Activated CD4-positive, alpha-beta memory T cell treated with anti-CD3 and anti-CD28 coated beads, Interleukin-2, amount 10 ng/mL, durations not matched to agents 7 days and 5 days (primary cell): ENCODE measurements around the gene C1QTNF8. TPM values are rescaled to one million over a fixed set of nuclear protein-coding genes. Genes with fewer than 3 reads are reported as not detected.

Source experiments
- CTCF ChIA-PET: fragments of 350-600 bp; sonication (Branson Sonifier 250); formaldehyde crosslinking; loops from one replicate; lab custom pipeline; 2021; ENCODE audit warnings: antibody characterized with exemption, inconsistent platforms; lab: Charles Lee
- POLR2A ChIA-PET: fragments of 350-600 bp; sonication (Branson Sonifier 250); formaldehyde crosslinking; loops from one replicate; lab custom pipeline; 2021; ENCODE audit warnings: antibody characterized with exemption; lab: Charles Lee
- DNase-seq: peaks from one replicate; pipeline ENCODE4 v3.0.0-alpha.2; 2020
- H3K27ac Mint-ChIP-seq: one replicate; pipeline ENCODE4 v1.8.0; 2021; ENCODE audit warnings: mild to moderate bottlenecking, mixed read lengths
- H3K27me3 Mint-ChIP-seq: one replicate; pipeline ENCODE4 v1.8.0; 2021; ENCODE audit warnings: mixed read lengths
- H3K36me3 Mint-ChIP-seq: one replicate; pipeline ENCODE4 v1.8.0; 2021; ENCODE audit warnings: low read depth, mixed read lengths
- H3K4me1 Mint-ChIP-seq: one replicate; pipeline ENCODE4 v1.8.0; 2021; ENCODE audit warnings: mixed read lengths
- H3K4me3 Mint-ChIP-seq: one replicate; pipeline ENCODE4 v1.8.0; 2021; ENCODE audit warnings: mild to moderate bottlenecking, mixed read lengths
- H3K9me3 Mint-ChIP-seq: one replicate; pipeline ENCODE4 v1.8.0; 2021; ENCODE audit warnings: mixed read lengths
- total RNA-seq, 2 experiments: library from RNA; stranded (reverse); gene quantifications; one replicate each; pipeline ENCODE4 v1.2.3, GENCODE V29; 2021

C1QTNF8 gene
- total RNA-seq, 2 experiments from 2014 or later = not detected

DNA sequence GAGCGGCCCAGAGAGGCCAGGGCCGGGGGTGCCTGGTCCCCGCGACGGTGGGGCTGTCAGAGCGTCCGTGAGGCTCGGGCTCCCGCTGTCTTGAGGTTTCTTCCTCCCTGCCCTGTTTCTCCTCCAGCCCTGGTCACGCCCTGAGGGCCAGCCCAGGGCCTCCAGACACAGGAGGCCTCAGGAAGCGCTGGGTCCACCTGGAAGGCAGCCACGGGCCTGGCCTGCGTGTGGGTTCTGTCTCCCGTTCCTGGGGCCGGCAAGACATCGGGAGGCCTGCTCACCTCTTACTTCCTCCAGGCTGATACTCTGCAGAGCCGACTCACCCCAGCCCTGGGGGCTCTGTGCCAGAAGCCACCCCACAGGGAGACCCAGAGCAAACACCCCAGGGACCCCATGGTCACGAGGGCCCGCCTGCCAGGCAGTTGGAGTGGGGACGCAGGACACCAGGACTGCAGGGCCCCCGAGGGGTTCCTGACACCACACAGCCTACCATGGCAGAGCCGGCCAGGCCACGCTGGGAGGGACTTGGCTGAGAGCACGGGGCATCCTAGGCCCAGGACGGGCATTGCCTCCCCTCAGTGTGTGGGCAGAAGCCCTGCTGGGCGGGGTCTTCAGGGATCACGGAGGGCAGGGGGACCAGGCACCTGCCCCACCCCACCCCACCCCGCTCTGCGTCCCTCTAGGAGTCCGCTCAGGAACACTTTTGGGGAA is 37.9 kb upstream of the C1QTNF8 start:
- ChIA-PET CTCF (no interaction called here), POLR2A (no interaction called here)
- no peak overlapping the region for H3K27ac Mint-ChIP-seq
- no peaks in the 10 kb centered on the region for H3K9me3 Mint-ChIP-seq
- H3K4me3 Mint-ChIP-seq = no peak overlapping the region
- H3K4me1 Mint-ChIP-seq = no peaks in the 10 kb centered on the region
- no peak for DNase-seq
- H3K27me3 Mint-ChIP-seq = no peaks in the 10 kb centered on the region
- no peaks in the 10 kb centered on the region for H3K36me3 Mint-ChIP-seq

DNA sequence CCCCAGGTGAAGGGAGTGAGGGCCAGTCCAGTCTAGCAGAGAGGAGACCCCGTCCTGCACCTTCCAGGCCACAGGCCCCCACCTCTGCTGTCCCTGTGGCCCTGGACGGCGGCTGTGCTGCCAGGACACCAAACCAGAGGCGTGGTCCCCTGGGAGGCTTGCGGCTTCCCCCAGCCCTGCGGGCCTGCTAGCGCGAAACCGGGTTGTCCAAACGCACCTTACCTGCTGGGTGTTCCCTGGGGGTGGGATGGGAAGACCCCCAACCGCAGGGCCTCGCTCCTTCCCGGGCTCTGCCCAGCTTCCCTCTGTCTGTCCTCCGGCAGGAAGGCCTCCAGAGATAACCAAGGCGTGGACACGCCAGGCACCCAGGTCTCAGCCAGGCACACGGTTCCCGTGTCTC is 37.2 kb upstream of the C1QTNF8 start:
- DNase-seq = no peak
- Mint-ChIP-seq H3K36me3 (no peaks in the 10 kb centered on the region), H3K4me1 (no peaks in the 10 kb centered on the region), H3K4me3 (no peak overlapping the region), H3K27ac (no peak overlapping the region), H3K27me3 (no peaks in the 10 kb centered on the region), H3K9me3 (no peaks in the 10 kb centered on the region)
- ChIA-PET CTCF (no interaction called here), POLR2A (no interaction called here)

DNA sequence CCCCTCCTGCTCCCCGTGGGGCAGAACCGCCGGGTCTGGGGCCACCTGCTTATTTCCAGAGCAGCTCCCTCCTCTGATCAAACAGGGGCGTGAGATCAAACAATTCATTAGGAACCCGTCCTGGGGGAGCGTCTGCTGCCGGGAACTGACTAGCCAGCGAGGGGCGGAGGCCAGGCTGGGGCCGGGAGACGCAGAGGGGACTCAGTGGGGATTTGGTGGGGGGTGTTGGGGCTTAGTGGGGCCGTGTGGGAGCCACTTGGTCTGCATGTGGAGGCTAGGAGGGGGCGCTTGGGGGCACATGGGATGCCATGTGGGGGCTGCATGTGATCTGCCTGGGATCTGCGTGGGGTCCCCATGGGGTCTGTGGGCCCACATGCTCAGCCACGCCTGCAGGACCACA is 36.4 kb upstream of the C1QTNF8 start:
- DNase-seq = no peak
- no peaks in the 10 kb centered on the region for H3K36me3 Mint-ChIP-seq
- H3K4me3 Mint-ChIP-seq = no peak overlapping the region
- no peak overlapping the region for H3K27ac Mint-ChIP-seq
- ChIA-PET POLR2A (no interaction called here), CTCF (no interaction called here)
- H3K9me3 Mint-ChIP-seq = no peaks in the 10 kb centered on the region
- no peaks in the 10 kb centered on the region for H3K27me3 Mint-ChIP-seq
- H3K4me1 Mint-ChIP-seq = no peaks in the 10 kb centered on the region

DNA sequence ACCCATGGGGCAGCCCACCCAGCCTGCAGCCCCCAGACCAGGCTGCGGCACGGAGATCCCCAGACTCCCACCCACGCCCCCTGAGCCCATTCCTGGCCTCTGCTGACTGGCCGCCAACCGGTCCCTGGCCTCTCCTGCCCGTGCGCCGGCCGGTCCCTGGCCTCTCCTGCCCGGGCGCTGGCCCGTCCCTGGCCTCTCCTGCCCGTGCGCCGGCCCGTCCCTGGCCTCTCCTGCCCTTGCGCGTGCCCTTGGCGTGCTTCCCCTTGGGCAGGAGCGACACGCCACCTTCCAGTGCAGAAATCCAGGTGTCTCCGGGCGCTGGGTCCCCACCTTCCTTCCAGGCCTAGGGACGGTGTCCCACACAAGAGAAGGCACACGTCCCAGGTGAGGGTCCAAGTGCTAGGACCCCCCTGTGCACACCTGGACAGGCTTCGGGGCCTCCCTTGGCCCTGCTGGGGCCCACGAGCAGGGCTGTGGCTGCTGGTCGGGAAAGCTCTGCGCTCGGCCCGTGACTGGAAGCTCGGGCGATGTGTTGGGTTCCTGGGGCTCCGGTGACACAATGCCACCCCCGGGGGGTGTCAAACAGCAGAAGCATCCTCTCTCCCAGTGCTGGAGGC is 35.4 kb upstream of the C1QTNF8 start:
- ChIA-PET POLR2A (no interaction called here), CTCF (no interaction called here)
- Mint-ChIP-seq H3K27ac (no peak overlapping the region), H3K4me1 (no peaks in the 10 kb centered on the region), H3K9me3 (no peaks in the 10 kb centered on the region), H3K27me3 (no peaks in the 10 kb centered on the region), H3K4me3 (no peak overlapping the region), H3K36me3 (no peaks in the 10 kb centered on the region)
- no peak for DNase-seq

DNA sequence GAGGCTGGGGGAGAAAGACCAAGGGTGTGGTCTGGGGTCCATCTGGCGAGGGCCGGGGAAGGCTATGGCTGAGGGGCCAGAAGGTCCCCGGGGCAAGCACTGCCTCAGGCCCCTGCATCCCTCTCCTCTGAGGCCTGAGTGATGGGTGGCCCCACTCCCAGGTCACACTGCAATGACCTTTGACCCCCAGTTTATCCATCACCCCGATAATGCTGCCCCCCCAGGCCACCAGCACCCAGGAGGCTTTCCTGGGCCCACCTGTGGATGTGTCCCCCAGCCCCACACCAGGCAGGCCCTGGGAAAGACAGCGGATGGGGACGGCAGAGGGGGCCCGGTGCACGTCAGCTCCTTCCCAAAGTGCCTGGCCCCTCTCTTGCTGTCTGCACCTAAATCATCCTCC is 34.3 kb upstream of the C1QTNF8 start:
- Mint-ChIP-seq H3K4me1 (no peaks in the 10 kb centered on the region), H3K27ac (no peak overlapping the region), H3K9me3 (no peaks in the 10 kb centered on the region)

DNA sequence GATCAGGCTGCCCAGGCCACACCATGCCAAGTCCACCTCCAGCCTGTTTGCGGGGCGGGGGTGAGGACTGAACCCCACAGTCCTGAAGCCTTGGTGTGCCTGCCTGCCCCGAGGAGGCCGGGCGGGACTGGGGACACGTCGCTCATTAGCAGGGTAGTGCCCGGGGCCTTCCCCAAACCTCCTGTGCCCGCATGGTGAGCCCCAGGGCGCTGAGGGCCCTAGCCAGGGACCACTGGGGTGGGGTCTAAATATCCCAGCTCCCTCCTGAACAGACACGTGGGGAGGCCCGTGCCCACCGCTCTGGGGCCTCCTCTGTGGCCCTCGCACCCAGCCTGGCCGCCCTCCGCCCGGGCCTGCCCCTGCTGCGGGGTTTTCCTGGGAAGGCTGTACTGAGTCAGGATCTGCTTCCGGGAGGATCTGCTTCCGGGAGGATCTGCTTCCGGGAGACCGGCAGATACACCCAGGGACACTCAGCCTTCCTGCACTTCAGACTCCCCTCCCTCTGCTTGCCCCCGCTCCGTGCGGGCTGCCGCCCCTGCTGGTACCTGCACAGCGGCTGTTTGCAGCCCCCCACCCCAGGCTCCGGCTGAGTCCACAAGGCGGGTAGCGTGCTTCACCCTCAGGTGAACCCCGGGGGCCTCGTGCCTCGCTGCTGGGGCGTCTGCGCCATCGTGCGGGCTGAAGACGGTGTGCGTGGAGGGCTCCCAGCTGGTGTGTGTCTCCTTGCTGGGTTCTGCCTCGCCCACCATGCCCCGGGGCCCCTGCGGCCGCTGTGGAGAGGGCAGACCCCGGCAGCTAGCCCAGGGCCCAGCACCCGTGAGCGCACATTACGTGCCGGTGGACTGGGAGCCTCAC is 33.3 kb upstream of the C1QTNF8 start:
- DNase-seq = no peak
- Mint-ChIP-seq H3K4me3 (no peak overlapping the region), H3K4me1 (no peaks in the 10 kb centered on the region), H3K27ac (no peak overlapping the region), H3K27me3 (no peaks in the 10 kb centered on the region), H3K9me3 (no peaks in the 10 kb centered on the region), H3K36me3 (no peaks in the 10 kb centered on the region)
- ChIA-PET CTCF (no interaction called here), POLR2A (no interaction called here)

More for the DNA sequence above, 34.3 kb upstream of the C1QTNF8 start:
- ChIA-PET CTCF (no interaction called here), POLR2A (no interaction called here)
- no peak for DNase-seq
- Mint-ChIP-seq H3K36me3 (no peaks in the 10 kb centered on the region), H3K4me3 (no peak overlapping the region), H3K27me3 (no peaks in the 10 kb centered on the region)

DNA sequence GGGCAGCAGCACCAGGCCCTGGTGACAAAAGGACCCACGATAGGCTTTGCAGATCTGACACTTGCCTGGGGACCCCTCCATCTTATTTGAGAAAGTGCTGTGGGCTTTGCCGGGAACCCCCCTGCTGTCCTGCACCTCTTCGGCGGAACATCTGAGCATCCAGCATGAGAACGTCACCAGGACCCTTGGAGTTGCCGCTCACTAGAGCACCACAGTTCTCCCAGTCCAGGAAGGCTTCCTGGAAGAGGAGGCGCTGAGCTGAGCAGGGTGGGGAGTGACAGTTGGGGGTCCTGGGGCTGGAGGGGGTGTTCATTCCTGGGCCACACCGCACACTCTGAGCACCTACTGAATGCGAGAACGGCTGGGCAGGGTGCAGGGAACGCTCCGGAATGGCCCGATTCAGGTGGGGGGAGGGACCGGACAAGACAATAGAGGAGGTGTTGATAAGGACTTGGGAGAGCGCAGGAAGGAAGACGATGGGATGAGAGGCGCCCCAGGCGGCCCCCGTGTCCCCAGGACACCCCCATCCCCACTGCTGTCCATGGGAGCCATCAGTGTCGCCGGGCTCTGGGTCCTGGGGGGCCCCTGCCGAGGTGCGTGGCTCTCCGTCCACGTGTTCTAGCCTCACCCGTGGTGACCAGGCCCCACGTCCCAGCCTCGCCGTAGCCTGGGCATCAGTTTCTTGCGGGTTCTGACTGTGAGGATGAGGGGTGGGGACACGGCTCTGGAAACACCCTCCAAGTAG is 32.1 kb upstream of the C1QTNF8 start:
- Mint-ChIP-seq H3K36me3 (no peaks in the 10 kb centered on the region), H3K4me3 (no peak overlapping the region), H3K9me3 (no peaks in the 10 kb centered on the region), H3K4me1 (no peaks in the 10 kb centered on the region), H3K27ac (no peak overlapping the region), H3K27me3 (no peaks in the 10 kb centered on the region)
- CTCF ChIA-PET = no interaction called here
- no peak for DNase-seq
- POLR2A ChIA-PET = no interaction called here

DNA sequence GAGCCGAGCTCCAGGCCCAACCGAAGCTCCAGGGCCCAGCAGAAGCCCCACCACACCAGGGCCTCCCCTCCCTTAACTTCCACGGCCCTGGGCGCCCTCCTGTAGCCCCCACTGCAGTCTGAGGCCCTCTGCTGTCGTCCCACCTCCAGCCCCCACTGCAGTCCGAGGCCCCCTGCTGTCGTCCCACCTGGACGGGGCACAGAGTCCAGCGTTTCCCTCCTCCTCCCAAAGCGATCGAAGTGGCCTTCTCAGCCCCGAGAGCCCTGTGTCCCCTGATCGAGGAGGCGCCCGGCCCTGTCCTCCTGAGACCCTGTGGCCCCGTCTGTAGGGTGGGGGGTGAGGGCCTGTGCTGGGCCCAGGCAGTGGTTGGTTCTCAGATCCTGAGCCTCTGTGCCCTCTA is 31.1 kb upstream of the C1QTNF8 start:
- Mint-ChIP-seq H3K4me1 (no peaks in the 10 kb centered on the region), H3K27ac (no peak overlapping the region), H3K9me3 (no peaks in the 10 kb centered on the region), H3K4me3 (no peak overlapping the region), H3K36me3 (no peaks in the 10 kb centered on the region), H3K27me3 (no peaks in the 10 kb centered on the region)
- ChIA-PET POLR2A (no interaction called here), CTCF (no interaction called here)
- DNase-seq = no peak

DNA sequence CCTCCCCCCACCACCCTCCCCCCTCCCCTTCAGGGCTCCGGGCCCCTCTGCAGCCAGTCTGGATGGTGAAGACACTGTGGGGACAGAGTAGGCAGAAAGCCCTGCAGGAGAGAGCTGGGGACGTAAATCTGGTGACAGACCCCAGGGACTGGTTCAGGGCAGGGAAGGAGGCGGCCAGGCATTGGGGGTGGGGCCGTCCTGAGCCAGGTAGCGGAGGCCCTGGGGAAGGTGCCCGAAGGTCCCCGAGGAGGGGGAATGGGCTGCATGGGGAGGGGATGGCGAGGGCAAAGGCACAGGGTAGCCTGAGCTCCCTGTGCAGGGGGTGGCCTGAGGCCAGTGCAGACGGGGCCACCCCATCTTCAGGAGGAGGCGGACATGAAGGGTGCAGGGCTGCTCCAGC is 30.5 kb upstream of the C1QTNF8 start:
- Mint-ChIP-seq H3K9me3 (no peaks in the 10 kb centered on the region), H3K27me3 (no peaks in the 10 kb centered on the region), H3K4me1 (no peaks in the 10 kb centered on the region), H3K27ac (no peak overlapping the region), H3K36me3 (no peaks in the 10 kb centered on the region), H3K4me3 (no peak overlapping the region)
- POLR2A ChIA-PET = no interaction called here
- CTCF ChIA-PET = no interaction called here
- no peak for DNase-seq

DNA sequence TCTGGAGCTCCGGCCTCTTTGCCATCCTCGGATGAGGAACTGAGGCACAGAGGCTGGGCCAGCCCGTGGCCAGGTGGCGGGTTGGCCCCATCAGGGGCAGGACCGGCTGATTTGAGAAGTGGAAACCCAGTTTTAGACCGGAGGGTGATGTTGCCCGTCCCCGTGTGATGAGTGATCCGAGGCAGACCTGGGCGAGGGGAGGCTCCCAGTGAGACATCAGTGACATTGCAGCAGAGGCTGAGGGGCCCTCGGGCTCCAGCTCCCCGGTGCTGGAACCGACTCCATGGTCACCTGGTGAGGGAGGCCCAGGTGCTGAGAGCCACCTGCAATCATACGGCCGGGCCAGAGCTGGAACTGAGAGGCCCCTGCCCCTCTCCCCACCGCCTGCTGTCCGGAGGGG is 30.0 kb upstream of the C1QTNF8 start:
- ChIA-PET POLR2A (no interaction called here), CTCF (no interaction called here)
- no peaks in the 10 kb centered on the region for H3K27me3 Mint-ChIP-seq
- no peak overlapping the region for H3K4me3 Mint-ChIP-seq
- H3K27ac Mint-ChIP-seq = no peak overlapping the region
- H3K9me3 Mint-ChIP-seq = no peaks in the 10 kb centered on the region
- DNase-seq = no peak
- no peaks in the 10 kb centered on the region for H3K36me3 Mint-ChIP-seq
- no peaks in the 10 kb centered on the region for H3K4me1 Mint-ChIP-seq

DNA sequence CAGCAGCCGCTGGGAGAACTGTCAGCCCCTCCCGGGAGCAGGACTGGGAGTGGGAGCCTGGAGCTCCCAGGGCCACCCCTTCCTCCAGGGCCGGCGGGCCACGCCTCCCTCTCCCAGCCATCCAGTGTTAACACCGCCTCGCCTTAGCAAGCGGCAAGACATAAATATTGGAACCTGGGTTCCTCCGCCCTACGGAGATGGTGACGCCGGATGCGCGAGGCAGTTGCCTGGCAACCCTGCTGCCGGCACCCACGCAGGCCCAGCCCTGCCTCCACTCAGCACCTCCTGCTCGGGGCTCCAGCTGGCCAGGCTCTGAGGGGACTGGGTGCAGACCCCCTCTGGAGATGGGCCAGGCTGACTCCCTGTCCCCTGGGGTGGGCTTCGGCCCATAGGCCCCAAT is 29.4 kb upstream of the C1QTNF8 start:
- CTCF ChIA-PET = no interaction called here
- no peak overlapping the region for H3K4me3 Mint-ChIP-seq
- no peak overlapping the region for H3K27ac Mint-ChIP-seq
- DNase-seq = no peak
- H3K9me3 Mint-ChIP-seq = no peaks in the 10 kb centered on the region
- H3K27me3 Mint-ChIP-seq = no peaks in the 10 kb centered on the region
- H3K4me1 Mint-ChIP-seq = no peaks in the 10 kb centered on the region
- POLR2A ChIA-PET = no interaction called here
- H3K36me3 Mint-ChIP-seq = no peaks in the 10 kb centered on the region

DNA sequence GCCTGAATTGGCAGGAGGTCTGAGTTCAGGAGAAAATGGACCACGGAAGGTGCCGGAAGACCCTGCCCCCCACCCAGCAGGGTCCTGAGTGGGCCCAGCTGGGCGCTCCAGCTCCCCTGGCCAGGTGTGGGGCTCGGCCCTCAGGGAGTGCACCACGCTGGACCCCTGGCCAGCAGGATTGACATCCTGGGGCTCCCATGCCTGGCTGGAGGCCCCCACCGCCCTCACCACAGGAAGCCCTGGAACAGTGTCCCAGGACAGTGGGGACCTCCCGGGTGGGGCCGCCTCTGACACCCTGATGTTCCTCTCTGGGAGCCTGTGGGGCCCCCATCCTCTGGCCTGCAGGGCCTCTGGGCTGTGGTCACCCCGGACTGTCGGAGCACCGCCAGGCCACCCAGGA is 28.8 kb upstream of the C1QTNF8 start:
- Mint-ChIP-seq H3K27me3 (no peaks in the 10 kb centered on the region), H3K4me3 (no peak overlapping the region), H3K9me3 (no peaks in the 10 kb centered on the region), H3K36me3 (no peaks in the 10 kb centered on the region), H3K27ac (no peak overlapping the region), H3K4me1 (no peaks in the 10 kb centered on the region)
- DNase-seq = no peak
- ChIA-PET CTCF (no interaction called here), POLR2A (no interaction called here)

DNA sequence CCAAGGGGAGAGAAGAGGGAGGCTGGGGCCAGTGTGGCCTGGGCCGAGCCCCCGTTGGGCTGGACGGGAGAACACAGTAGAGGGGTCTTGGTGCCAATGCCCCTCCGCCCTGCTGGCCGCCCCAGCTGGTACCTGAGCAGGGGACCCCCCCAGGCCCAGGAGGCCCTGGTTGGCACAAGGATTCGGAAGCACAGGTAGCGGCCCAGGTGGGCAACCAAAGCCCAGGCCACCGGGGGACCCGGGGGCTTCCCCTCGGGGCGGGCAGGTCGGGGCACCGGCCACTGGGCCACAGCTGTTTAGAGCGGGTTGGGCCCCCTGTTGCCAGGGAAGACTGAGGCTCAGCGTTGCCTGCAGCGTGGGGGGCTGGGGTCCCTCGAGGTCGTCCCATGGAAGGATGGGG is 28.2 kb upstream of the C1QTNF8 start:
- CTCF ChIA-PET = no interaction called here

More for the DNA sequence above, 28.2 kb upstream of the C1QTNF8 start:
- H3K27me3 Mint-ChIP-seq = no peaks in the 10 kb centered on the region
- POLR2A ChIA-PET = no interaction called here
- H3K9me3 Mint-ChIP-seq = no peaks in the 10 kb centered on the region
- no peak for DNase-seq
- no peaks in the 10 kb centered on the region for H3K36me3 Mint-ChIP-seq
- no peak overlapping the region for H3K4me3 Mint-ChIP-seq
- no peaks in the 10 kb centered on the region for H3K4me1 Mint-ChIP-seq
- no peak overlapping the region for H3K27ac Mint-ChIP-seq
